Measurements from ENCODE around the gene EN2.

Gene EN2

GRCh38 chr7:155471718-155472117 lies 13.8 kb downstream of the EN2 start:
- TF ChIP-seq CTCF (IDR thresholded peaks at IDR 0.05; ENCODE audit: extremely low read depth, missing control alignments): no peak
- DNase-seq (ENCODE audit: low spot score): no peak

- no peak for DNase-seq (ENCODE audit: low spot score)
- TF ChIP-seq CTCF (IDR thresholded peaks at IDR 0.05; ENCODE audit: extremely low read depth, missing control alignments): no peak
Observed at GRCh38 chr7:155477476-155477875, 19.5 kb downstream of the EN2 start.

- TF ChIP-seq CTCF (IDR thresholded peaks at IDR 0.05; ENCODE audit: extremely low read depth, missing control alignments): no peak
- no peak for DNase-seq (ENCODE audit: low spot score)
Observed at GRCh38 chr7:155481764-155482163, 23.8 kb downstream of the EN2 start.

GRCh38 chr7:155482511-155483183 lies 24.7 kb downstream of the EN2 start:
- no peak for DNase-seq (ENCODE audit: low spot score)
- no peak for TF ChIP-seq CTCF (IDR thresholded peaks at IDR 0.05; ENCODE audit: extremely low read depth, missing control alignments)

GRCh38 chr7:155483245-155483644 lies 25.3 kb downstream of the EN2 start:
- no peak for TF ChIP-seq CTCF (IDR thresholded peaks at IDR 0.05; ENCODE audit: extremely low read depth, missing control alignments)
- no peak for DNase-seq (ENCODE audit: low spot score)

- no peak for DNase-seq (ENCODE audit: low spot score)
- TF ChIP-seq CTCF (IDR thresholded peaks at IDR 0.05; ENCODE audit: extremely low read depth, missing control alignments): no peak
Observed at GRCh38 chr7:155483868-155484325, 26.0 kb downstream of the EN2 start.

GRCh38 chr7:155484483-155485399 lies 26.8 kb downstream of the EN2 start:
- DNase-seq (ENCODE audit: low spot score): no peak
- TF ChIP-seq CTCF (IDR thresholded peaks at IDR 0.05; ENCODE audit: extremely low read depth, missing control alignments): no peak

All from GM20000 (cell line).